ENCODE results near the gene UBTD1.
"Not testable (repeated sequence)": the region's sequence is repeated elsewhere in the genome, so short reads cannot be mapped to it uniquely, and the experiment has no call there.

The UBTD1 gene

GRCh38 chr10:97465982-97466381 is 32.7 kb upstream of the UBTD1 start:
- no peak overlapping the region for H3K4me3 ChIP-seq (ENCODE audit: low read depth, low read length)

DNA sequence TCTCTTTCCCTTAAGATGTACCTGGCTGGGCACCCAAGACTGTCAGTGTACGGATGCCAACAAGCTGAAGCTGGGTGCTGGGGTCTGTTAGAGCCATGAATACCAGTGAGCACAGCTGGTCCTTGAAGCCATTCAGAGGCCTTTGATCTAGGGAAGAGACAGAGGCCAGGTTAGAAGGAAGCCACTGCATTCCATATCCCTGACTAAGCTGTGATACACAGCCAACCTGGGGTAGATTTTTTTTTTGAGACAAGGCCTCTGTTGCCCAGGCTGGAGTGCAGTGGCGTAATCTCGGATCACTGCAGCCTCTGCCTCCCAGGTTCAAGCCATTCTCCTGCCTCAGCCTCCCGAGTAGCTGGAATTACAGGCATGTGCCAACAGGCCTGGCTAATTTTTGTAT is 32.0 kb upstream of the UBTD1 start:
- no peak for DNase-seq (ENCODE audit: low read depth)
- H3K4me3 ChIP-seq (ENCODE audit: low read depth, low read length): no peak overlapping the region
- TF ChIP-seq MYC (IDR thresholded peaks at IDR 0.05; ENCODE audit: low read depth, low read length) (no peak), POLR2A (IDR thresholded peaks at IDR 0.05; ENCODE audit: extremely low read depth, insufficient read length) (no peak), CTCF (IDR thresholded peaks at IDR 0.05; ENCODE audit: low read depth, low read length) (no peak), MAX (IDR thresholded peaks at IDR 0.05; ENCODE audit: low read depth, low read length) (no peak)

More at GRCh38 chr10:97465982-97466381, 32.7 kb upstream of the UBTD1 start:
- TF ChIP-seq CTCF (IDR thresholded peaks at IDR 0.05; ENCODE audit: low read depth, low read length) (no peak), MAX (IDR thresholded peaks at IDR 0.05; ENCODE audit: low read depth, low read length) (no peak), MYC (IDR thresholded peaks at IDR 0.05; ENCODE audit: low read depth, low read length) (no peak), POLR2A (IDR thresholded peaks at IDR 0.05; ENCODE audit: extremely low read depth, insufficient read length) (no peak)
- no peak for DNase-seq (ENCODE audit: low read depth)

DNA sequence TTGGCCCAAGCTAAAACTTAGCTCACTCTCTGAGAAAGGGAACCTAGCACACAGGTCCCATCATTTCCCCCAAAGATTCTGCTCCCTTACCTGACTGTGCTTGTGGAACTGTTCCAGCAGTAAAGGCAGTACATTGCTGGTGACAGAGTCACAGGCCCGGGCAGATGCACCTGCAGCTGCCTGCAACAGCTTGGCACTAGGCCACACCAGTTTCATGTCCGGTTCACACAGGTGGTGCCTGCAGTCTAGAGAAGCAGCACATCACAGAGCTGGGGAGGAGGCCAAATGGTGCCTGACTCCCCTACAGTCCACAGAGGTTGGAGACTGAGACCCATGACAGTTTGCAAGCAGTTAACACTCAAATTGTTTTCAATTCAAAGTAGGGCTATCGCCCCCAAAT is 30.6 kb upstream of the UBTD1 start:
- no peak overlapping the region for H3K4me3 ChIP-seq (ENCODE audit: low read depth, low read length)
- DNase-seq (ENCODE audit: low read depth): no peak
- TF ChIP-seq MYC (IDR thresholded peaks at IDR 0.05; ENCODE audit: low read depth, low read length) (no peak), POLR2A (IDR thresholded peaks at IDR 0.05; ENCODE audit: extremely low read depth, insufficient read length) (no peak), CTCF (IDR thresholded peaks at IDR 0.05; ENCODE audit: low read depth, low read length) (no peak), MAX (IDR thresholded peaks at IDR 0.05; ENCODE audit: low read depth, low read length) (no peak)

DNA sequence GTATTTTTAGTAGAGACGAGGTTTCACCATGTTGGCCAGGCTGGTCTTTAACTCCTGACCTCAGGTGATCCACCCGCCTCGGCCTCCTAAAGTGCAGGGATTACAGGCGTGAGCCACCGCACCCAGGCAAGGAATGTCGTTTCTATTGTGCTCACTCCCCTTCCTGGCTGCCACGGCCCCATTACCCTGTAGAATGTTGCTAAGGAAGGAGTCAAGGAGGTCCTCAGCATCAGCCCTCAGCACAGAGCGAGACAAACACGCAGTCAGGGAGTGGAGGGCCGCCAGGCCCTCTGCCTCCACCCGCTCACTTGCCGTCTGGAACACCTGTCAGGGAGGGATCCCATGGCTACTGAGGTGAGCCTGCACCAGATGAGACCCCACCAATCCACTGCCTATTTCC is 29.9 kb upstream of the UBTD1 start:
- not testable (repeated sequence) for H3K4me3 ChIP-seq (ENCODE audit: low read depth, low read length); DNase-seq (ENCODE audit: low read depth)

DNA sequence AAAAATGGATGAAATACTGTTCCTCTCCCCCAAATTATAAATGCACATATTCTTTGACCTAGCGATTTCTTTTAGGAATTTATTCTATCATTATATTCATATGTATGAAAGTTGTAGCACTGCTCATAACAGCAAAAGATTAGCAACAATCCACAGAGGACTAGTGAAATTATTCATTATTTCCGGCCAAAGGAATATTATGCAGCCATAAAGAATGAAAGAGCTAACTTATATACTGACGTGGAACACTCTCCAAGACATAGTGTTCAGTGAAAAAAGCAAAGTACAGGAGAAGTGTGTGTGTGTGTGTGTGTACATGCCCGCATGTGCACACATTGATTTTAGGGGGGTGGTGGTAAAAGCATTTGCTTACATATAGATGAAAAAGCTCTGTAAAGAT is 23.8 kb upstream of the UBTD1 start:
- TF ChIP-seq CTCF (IDR thresholded peaks at IDR 0.05; ENCODE audit: low read depth, low read length): no peak
- TF ChIP-seq MAX (IDR thresholded peaks at IDR 0.05; ENCODE audit: low read depth, low read length): no peak
- no peak for DNase-seq (ENCODE audit: low read depth)
- no peak overlapping the region for H3K4me3 ChIP-seq (ENCODE audit: low read depth, low read length)

GRCh38 chr10:97475936-97476594 is 22.7 kb upstream of the UBTD1 start:
- peak; percentile 60 for DNase-seq (ENCODE audit: low read depth)
- H3K4me3 ChIP-seq (ENCODE audit: low read depth, low read length): no peak overlapping the region
- no peak for TF ChIP-seq POLR2A (IDR thresholded peaks at IDR 0.05; ENCODE audit: extremely low read depth, insufficient read length)
- 0 out of 2 replicates have a peak, but pooled peaks have one; percentile 17 for TF ChIP-seq MAX (IDR thresholded peaks at IDR 0.05; ENCODE audit: low read depth, low read length)

- H3K4me3 ChIP-seq (ENCODE audit: low read depth, low read length); DNase-seq (ENCODE audit: low read depth): not testable (repeated sequence)
Observed at GRCh38 chr10:97479410-97479809, 19.3 kb upstream of the UBTD1 start.
